ENCODE data around the gene MFSD2A. TPM values are rescaled to one million over a fixed set of nuclear protein-coding genes. Genes with fewer than 3 reads are reported as not detected.

The MFSD2A gene
- total and polyA plus RNA-seq, 9 of the 15 experiments (the other 6 are each of a cell fraction or from before 2014, with no cell fraction given), result 0.06 to 0.40 (median 0.15) TPM; not detected in 4

DNA sequence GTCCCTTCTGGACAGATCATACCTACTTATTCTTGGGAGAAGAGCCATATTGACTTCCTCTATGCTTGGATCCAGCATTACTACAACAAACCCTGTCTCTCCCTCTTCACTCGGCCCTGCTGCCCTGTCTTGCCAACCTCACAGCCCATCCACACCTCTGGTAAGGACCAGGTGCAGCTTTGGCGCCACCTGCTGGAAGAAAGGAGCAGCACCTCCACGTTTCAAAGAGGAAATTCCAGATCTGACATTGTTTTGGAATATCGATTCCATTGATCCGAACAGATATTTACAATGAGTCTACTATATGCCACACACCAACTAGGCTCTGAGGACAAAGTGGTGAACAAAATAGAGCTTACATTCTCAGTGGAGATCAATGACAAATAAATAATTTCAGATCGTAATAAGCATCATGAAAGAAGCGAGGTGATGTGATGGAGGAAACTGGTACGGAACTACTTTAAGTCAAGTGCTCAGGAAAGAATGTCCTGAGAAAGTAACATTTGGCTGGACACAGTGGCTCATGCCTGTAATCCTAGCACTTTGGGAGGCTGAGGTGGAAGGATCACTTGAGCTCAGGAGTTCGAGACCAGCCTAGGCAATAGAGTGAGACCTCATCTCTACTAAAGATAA, 18.7 kb downstream of the MFSD2A start (continued):
- TF ChIP-seq ZNF740 (CRISPR knock-in tag; IDR thresholded peaks at IDR 0.05), result no peak
- no peak for TF ChIP-seq ZNF740 (tag; IDR thresholded peaks at IDR 0.05)
- no peak for TF ChIP-seq FOSL1 (tag; conservative IDR thresholded peaks at IDR 0.05)
- no peak for TF ChIP-seq ZNF780A (CRISPR knock-in tag; IDR thresholded peaks at IDR 0.05)
- TF ChIP-seq, protein P1, sequence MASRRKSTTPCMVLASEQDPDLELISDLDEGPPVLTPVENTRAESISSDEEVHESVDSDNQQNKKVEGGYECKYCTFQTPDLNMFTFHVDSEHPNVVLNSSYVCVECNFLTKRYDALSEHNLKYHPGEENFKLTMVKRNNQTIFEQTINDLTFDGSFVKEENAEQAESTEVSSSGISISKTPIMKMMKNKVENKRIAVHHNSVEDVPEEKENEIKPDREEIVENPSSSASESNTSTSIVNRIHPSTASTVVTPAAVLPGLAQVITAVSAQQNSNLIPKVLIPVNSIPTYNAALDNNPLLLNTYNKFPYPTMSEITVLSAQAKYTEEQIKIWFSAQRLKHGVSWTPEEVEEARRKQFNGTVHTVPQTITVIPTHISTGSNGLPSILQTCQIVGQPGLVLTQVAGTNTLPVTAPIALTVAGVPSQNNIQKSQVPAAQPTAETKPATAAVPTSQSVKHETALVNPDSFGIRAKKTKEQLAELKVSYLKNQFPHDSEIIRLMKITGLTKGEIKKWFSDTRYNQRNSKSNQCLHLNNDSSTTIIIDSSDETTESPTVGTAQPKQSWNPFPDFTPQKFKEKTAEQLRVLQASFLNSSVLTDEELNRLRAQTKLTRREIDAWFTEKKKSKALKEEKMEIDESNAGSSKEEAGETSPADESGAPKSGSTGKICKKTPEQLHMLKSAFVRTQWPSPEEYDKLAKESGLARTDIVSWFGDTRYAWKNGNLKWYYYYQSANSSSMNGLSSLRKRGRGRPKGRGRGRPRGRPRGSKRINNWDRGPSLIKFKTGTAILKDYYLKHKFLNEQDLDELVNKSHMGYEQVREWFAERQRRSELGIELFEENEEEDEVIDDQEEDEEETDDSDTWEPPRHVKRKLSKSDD (conservative IDR thresholded peaks at IDR 0.05; ENCODE audit: low read length), result no peak
- no peak for TF ChIP-seq HMG20A (CRISPR knock-in tag; conservative IDR thresholded peaks at IDR 0.05)
- TF ChIP-seq SMC3 (conservative IDR thresholded peaks at IDR 0.05; ENCODE audit: insufficient read depth, low read depth, low read length), result peak; percentile 98
- TF ChIP-seq DACH1 (IDR thresholded peaks at IDR 0.05; ENCODE audit: partially characterized antibody), result no peak
- no peak for TF ChIP-seq MECOM (CRISPR knock-in tag; IDR thresholded peaks at IDR 0.05)
- no peak for TF ChIP-seq TEAD4 (IDR thresholded peaks at IDR 0.05; ENCODE audit: low read length)
- TF ChIP-seq TEAD4 (CRISPR knock-in tag; IDR thresholded peaks at IDR 0.05; ENCODE audit: borderline replicate concordance), result no peak
- TF ChIP-seq SP2 (IDR thresholded peaks at IDR 0.05; ENCODE audit: extremely low read depth, low read depth, low read length, poor library complexity, severe bottlenecking), result no peak
- TF ChIP-seq SREBF1 (IDR thresholded peaks at IDR 0.05; ENCODE audit: borderline replicate concordance, low read depth, low read length), result no peak
- no peak for TF ChIP-seq RBM22 (IDR thresholded peaks at IDR 0.05; ENCODE audit: low read depth, low read length, poor library complexity, severe bottlenecking)
- 0 out of 2 replicates have a peak, but pooled peaks have one; percentile 18 for TF ChIP-seq JUND (IDR thresholded peaks at IDR 0.05; ENCODE audit: borderline replicate concordance, low read depth, low read length)
- TF ChIP-seq JUND (tag; IDR thresholded peaks at IDR 0.05; ENCODE audit: borderline replicate concordance, low read depth, low read length), result no peak
- no peak for TF ChIP-seq NFYB (IDR thresholded peaks at IDR 0.05; ENCODE audit: extremely low read depth, insufficient read length)
- TF ChIP-seq POLR2AphosphoS2 (IDR thresholded peaks at IDR 0.05; ENCODE audit: low read length), result no peak
- no peak for TF ChIP-seq XRCC5 (IDR thresholded peaks at IDR 0.05; ENCODE audit: low read depth, low read length)
- TF ChIP-seq, protein P2, sequence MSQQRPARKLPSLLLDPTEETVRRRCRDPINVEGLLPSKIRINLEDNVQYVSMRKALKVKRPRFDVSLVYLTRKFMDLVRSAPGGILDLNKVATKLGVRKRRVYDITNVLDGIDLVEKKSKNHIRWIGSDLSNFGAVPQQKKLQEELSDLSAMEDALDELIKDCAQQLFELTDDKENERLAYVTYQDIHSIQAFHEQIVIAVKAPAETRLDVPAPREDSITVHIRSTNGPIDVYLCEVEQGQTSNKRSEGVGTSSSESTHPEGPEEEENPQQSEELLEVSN (IDR thresholded peaks at IDR 0.05; ENCODE audit: borderline replicate concordance in 1 of 2, extremely low read depth in 1 of 2, insufficient read depth in 1 of 2, insufficient read length in 1 of 2, low read depth in 1 of 2, low read length in 1 of 2, poor library complexity in 1 of 2, severe bottlenecking in 1 of 2), result no peak
- TF ChIP-seq JUN (IDR thresholded peaks at IDR 0.05; ENCODE audit: borderline replicate concordance, low read depth, low read length), result no peak
- no peak for TF ChIP-seq JUN (CRISPR knock-in tag; IDR thresholded peaks at IDR 0.05; ENCODE audit: borderline replicate concordance)
- no peak for TF ChIP-seq PPARD (CRISPR knock-in tag; IDR thresholded peaks at IDR 0.05)
- TF ChIP-seq ZNF165 (CRISPR knock-in tag; IDR thresholded peaks at IDR 0.05; ENCODE audit: borderline replicate concordance), result no peak
- no peak for TF ChIP-seq IFI16 (CRISPR knock-in tag; IDR thresholded peaks at IDR 0.05)

Measured in K562 (cell line).